Umbilical cord (tissue), 2 donors: ENCODE data around the gene AGTRAP. TPM values are rescaled to one million over a fixed set of nuclear protein-coding genes. Genes with fewer than 3 reads are reported as not detected.

Experiments used
- DNase-seq: peaks from one replicate; pipeline ENCODE4 v3.0.0-alpha.2; 2015; ENCODE audit warnings: low spot score
- total RNA-seq: library from RNA; depleted of rRNA; stranded (reverse); fragments of >200 nt; gene quantifications from one replicate; pipeline ENCODE4 v1.2.3, GENCODE V29; 2014; ENCODE audit warnings: low replicate concordance; ENCODE audit not compliant: insufficient read depth

The AGTRAP gene
- total RNA-seq, 1 donor from 2014 or later: 43.3 TPM

DNA sequence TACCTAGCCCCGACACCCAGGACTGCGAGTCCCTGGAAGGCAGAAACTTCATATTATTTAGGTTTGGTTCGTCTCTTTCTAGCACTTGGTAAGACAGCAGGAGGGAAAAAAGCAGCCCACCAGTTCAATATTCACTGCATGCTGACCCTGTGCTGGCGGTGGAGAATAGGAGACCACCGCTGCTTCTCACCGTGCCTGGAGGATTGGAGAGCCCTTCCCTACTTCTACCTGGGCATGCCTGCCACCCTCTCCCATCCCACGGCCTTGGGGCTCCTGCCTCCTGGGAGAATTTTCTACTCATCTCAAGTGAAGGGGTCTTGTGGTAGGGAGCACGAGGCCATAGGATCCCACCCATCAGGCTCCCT, 64.4 kb downstream of the AGTRAP start:
- DNase-seq: no peak

Other genes starting within 250 kb of the AGTRAP start
- gene FBXO2, start 81.7 kb upstream of the AGTRAP start, total RNA-seq: 4.1 TPM
- gene FBXO44, start 81.3 kb upstream of the AGTRAP start, total RNA-seq: 7.9 TPM
- gene FBXO6, start 71.9 kb upstream of the AGTRAP start, total RNA-seq: 0.48 TPM
- gene MAD2L2, start 55.0 kb upstream of the AGTRAP start, total RNA-seq: 15.2 TPM
- 1.4 TPM for gene DRAXIN, start 44.4 kb upstream of the AGTRAP start, total RNA-seq
- gene C1orf167, start 26.1 kb downstream of the AGTRAP start, total RNA-seq: 2.6 TPM
- gene MTHFR, start 69.8 kb downstream of the AGTRAP start, total RNA-seq: 17.1 TPM
- gene CLCN6, start 70.1 kb downstream of the AGTRAP start, total RNA-seq: 7.9 TPM
- not detected for gene NPPA, start 111.6 kb downstream of the AGTRAP start, total RNA-seq
- gene NPPB, start 122.8 kb downstream of the AGTRAP start, total RNA-seq: not detected
- gene KIAA2013, start 190.3 kb downstream of the AGTRAP start, total RNA-seq: 44.3 TPM
- 238 TPM for gene PLOD1, start 198.6 kb downstream of the AGTRAP start, total RNA-seq
- 25.5 TPM for gene MFN2, start 244.3 kb downstream of the AGTRAP start, total RNA-seq